Activated B cell treated with CpG ODN at 0.5 μM for 24 hours (primary cell): ENCODE measurements around the gene PDGFB. TPM values are rescaled to one million over a fixed set of nuclear protein-coding genes. Genes with fewer than 3 reads are reported as not detected.

Experiments
- ATAC-seq: fragments of 200-7000 bp; cut with Tn5 transposase; one replicate; pipeline ENCODE4 v1.10.0; 2021; ENCODE audit warnings: low read depth, mild to moderate bottlenecking, moderate library complexity
- CTCF ChIA-PET: fragments of 350-600 bp; sonication (Branson Sonifier 250); formaldehyde crosslinking; loops from one replicate; lab custom pipeline; 2021; ENCODE audit warnings: antibody characterized with exemption; lab: Charles Lee
- POLR2A ChIA-PET: fragments of 350-600 bp; sonication (Branson Sonifier 250); formaldehyde crosslinking; loops from one replicate; lab custom pipeline; 2021; ENCODE audit warnings: antibody characterized with exemption; lab: Charles Lee
- DNase-seq: peaks from one replicate; pipeline ENCODE4 v3.0.0; 2022
- H3K27ac Mint-ChIP-seq: one replicate; pipeline ENCODE4 v1.8.0; 2020; ENCODE audit warnings: mixed read lengths
- H3K27me3 Mint-ChIP-seq: one replicate; pipeline ENCODE4 v1.8.0; 2021; ENCODE audit warnings: mixed read lengths
- H3K36me3 Mint-ChIP-seq: one replicate; pipeline ENCODE4 v1.8.0; 2021; ENCODE audit warnings: low read depth, mixed read lengths
- H3K4me1 Mint-ChIP-seq: one replicate; pipeline ENCODE4 v1.8.0; 2021; ENCODE audit warnings: mixed read lengths
- H3K4me3 Mint-ChIP-seq: one replicate; pipeline ENCODE4 v1.8.0; 2020; ENCODE audit warnings: mild to moderate bottlenecking, mixed read lengths
- H3K9me3 Mint-ChIP-seq: one replicate; pipeline ENCODE4 v1.8.0; 2020; ENCODE audit warnings: mixed read lengths
- intact Hi-C: fragments of 100-400 bp; cut with micrococcal nuclease; formaldehyde crosslinking; loops from one replicate; pipeline ENCODE4 v1.15.1; 2024
- total RNA-seq: library from RNA; stranded (reverse); gene quantifications from 2 replicates; pipeline ENCODE4 v1.2.3, GENCODE V29; 2022
- TF ChIP-seq, protein P1 (sequence below): fragments of 200-600 bp; IDR thresholded peaks from one replicate; pipeline ENCODE4 v1.8.0; 2022; ENCODE audit warnings: antibody characterized with exemption, mild to moderate bottlenecking

The PDGFB gene
- total RNA-seq, 1 donor from 2014 or later, result not detected

GRCh38 chr22:39230261-39231196 lies 14.3 kb downstream of the PDGFB start:
- Mint-ChIP-seq H3K36me3 (no peaks in the 10 kb centered on the region), H3K27ac (no peak overlapping the region), H3K4me1 (peaks cover 15% of the 10 kb centered on the region), H3K4me3 (no peak overlapping the region), H3K27me3 (peaks cover 63% of the 10 kb centered on the region), H3K9me3 (no peaks in the 10 kb centered on the region)
- POLR2A ChIA-PET, result interaction anchor here (0.5 to 0.6 kb wide), 2 partner anchors 245 to 816 kb away, joined by 5 to 8 read pairs; no protein-coding TSS in a partner anchor
- no peak for DNase-seq
- intact Hi-C loops, result no loop called here
- CTCF ChIA-PET, result interaction anchor here (1.1 to 1.3 kb wide), 2 partner anchors 87 to 113 kb away, joined by 3 to 5 read pairs; no protein-coding TSS in a partner anchor
- TF ChIP-seq, protein P1, sequence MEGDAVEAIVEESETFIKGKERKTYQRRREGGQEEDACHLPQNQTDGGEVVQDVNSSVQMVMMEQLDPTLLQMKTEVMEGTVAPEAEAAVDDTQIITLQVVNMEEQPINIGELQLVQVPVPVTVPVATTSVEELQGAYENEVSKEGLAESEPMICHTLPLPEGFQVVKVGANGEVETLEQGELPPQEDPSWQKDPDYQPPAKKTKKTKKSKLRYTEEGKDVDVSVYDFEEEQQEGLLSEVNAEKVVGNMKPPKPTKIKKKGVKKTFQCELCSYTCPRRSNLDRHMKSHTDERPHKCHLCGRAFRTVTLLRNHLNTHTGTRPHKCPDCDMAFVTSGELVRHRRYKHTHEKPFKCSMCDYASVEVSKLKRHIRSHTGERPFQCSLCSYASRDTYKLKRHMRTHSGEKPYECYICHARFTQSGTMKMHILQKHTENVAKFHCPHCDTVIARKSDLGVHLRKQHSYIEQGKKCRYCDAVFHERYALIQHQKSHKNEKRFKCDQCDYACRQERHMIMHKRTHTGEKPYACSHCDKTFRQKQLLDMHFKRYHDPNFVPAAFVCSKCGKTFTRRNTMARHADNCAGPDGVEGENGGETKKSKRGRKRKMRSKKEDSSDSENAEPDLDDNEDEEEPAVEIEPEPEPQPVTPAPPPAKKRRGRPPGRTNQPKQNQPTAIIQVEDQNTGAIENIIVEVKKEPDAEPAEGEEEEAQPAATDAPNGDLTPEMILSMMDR, result no peak
- no peak for ATAC-seq

- TF ChIP-seq, protein P1, result no peak
- H3K27ac Mint-ChIP-seq, result no peak overlapping the region
- peaks cover 61% of the 10 kb centered on the region for H3K27me3 Mint-ChIP-seq
- peaks cover 9% of the 10 kb centered on the region for H3K4me1 Mint-ChIP-seq
- ATAC-seq (no peak), DNase-seq (no peak)
- intact Hi-C loops, result no loop called here
- POLR2A ChIA-PET, result no interaction called here
- H3K4me3 Mint-ChIP-seq, result no peak overlapping the region
- H3K9me3 Mint-ChIP-seq, result no peaks in the 10 kb centered on the region
- CTCF ChIA-PET, result interaction anchor here (1.1 to 1.3 kb wide), 2 partner anchors 87 to 114 kb away, joined by 3 to 5 read pairs; no protein-coding TSS in a partner anchor
- no peaks in the 10 kb centered on the region for H3K36me3 Mint-ChIP-seq
Observed at GRCh38 chr22:39229688-39230260, 15.0 kb downstream of the PDGFB start.

DNA sequence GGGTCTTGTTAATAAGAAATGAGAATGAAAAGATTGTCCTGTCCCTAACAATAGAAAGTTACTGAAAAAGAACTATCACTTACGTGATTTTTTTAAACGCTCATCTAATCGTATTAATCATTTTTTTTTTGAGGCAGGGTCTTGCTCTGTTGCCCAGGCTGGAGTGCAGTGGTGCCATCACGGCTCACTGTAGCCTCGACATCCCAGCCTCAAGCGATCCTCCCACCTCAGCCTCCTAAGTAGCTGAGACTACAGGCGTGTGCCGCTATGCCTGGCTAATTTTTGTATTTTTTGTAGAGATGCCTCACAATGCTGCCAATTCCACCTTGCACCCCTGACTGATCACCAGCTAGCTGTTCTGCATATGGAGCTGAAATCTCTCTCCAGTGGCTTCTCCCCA lies 15.7 kb downstream of the PDGFB start:
- ChIA-PET CTCF (interaction anchor here (1.3 kb wide), 1 partner anchor 114 kb away, joined by 5 read pairs; no protein-coding TSS in a partner anchor), POLR2A (no interaction called here)
- Mint-ChIP-seq H3K4me3 (no peak overlapping the region), H3K4me1 (peaks cover 5% of the 10 kb centered on the region), H3K27ac (no peak overlapping the region), H3K9me3 (no peaks in the 10 kb centered on the region), H3K27me3 (peaks cover 59% of the 10 kb centered on the region), H3K36me3 (no peaks in the 10 kb centered on the region)
- TF ChIP-seq, protein P1, result no peak
- ATAC-seq (no peak), DNase-seq (no peak)
- intact Hi-C loops, result no loop called here

GRCh38 chr22:39227542-39228272 lies 17.1 kb downstream of the PDGFB start:
- CTCF ChIA-PET, result no interaction called here
- POLR2A ChIA-PET, result interaction anchor here (1.1 kb wide), 1 partner anchor 92 kb away, joined by 3 read pairs; the partner anchor contains the start of gene RPL3
- TF ChIP-seq, protein P1, result no peak
- H3K9me3 Mint-ChIP-seq, result no peaks in the 10 kb centered on the region
- no peaks in the 10 kb centered on the region for H3K36me3 Mint-ChIP-seq
- no peak overlapping the region for H3K4me3 Mint-ChIP-seq
- peaks cover 5% of the 10 kb centered on the region for H3K4me1 Mint-ChIP-seq
- DNase-seq, result no peak
- no peak overlapping the region for H3K27ac Mint-ChIP-seq
- intact Hi-C loops, result no loop called here
- H3K27me3 Mint-ChIP-seq, result peaks cover 52% of the 10 kb centered on the region
- no peak for ATAC-seq
